HG03039 (cell line): ENCODE measurements around the gene R3HDM1.
"Not testable (repeated sequence)": the region's sequence is repeated elsewhere in the genome, so short reads cannot be mapped to it uniquely, and the experiment has no call there.

Experiments used
- ATAC-seq: cut with Tn5 transposase; IDR thresholded peaks from one replicate; pipeline ENCODE4 v1.9.1; 2021; ENCODE audit warnings: mild to moderate bottlenecking, moderate library complexity; ENCODE audit not compliant: unreplicated experiment

The R3HDM1 gene

DNA sequence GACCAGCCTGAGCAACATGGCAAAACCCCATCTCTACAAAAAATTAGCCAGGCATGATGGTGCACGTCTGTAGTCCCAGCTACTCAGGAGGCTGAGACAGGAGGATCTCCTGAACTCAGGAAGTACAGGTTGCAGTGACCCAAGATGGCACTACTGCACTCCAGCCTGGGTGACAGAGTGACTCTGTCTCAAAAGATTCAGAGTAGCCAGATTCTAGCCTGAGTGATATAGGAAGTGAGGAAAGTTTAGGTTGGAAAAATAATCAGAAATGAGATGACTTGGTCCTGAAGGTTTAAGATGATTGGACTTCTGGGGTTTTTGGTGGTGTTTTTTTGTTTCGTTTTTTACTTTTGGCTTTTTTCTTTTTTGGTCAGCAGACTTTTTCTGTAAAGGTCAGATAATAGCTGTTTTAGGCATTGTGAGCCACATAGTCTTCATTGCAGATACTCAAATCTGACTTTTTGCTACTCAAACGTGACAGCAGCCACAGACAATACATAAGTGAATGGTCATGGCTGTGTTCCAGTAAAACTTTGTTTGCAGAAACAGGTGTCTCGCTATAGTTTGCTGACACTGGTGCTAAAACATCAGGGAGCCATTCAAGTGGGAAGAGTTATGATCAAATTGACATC lies 106.3 kb downstream of the R3HDM1 start:
- ATAC-seq = peak; percentile 88

DNA sequence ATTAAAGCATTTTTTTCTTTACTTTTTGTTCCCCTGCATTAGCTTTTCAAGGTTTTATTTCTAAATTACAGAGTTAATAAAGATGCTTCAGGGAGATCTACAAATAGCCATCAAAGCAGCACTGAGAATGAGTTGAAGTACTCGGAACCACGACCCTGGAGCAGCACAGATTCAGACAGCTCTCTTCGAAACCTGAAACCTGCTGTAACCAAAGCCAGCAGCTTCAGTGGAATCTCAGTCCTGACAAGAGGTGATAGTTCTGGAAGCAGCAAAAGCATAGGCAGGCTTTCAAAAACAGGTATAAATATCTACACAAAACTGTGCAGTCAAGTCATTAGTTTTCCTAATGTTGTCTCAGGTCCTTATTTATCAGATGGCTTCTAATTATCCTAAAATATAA lies 107.5 kb downstream of the R3HDM1 start:
- no peak for ATAC-seq

DNA sequence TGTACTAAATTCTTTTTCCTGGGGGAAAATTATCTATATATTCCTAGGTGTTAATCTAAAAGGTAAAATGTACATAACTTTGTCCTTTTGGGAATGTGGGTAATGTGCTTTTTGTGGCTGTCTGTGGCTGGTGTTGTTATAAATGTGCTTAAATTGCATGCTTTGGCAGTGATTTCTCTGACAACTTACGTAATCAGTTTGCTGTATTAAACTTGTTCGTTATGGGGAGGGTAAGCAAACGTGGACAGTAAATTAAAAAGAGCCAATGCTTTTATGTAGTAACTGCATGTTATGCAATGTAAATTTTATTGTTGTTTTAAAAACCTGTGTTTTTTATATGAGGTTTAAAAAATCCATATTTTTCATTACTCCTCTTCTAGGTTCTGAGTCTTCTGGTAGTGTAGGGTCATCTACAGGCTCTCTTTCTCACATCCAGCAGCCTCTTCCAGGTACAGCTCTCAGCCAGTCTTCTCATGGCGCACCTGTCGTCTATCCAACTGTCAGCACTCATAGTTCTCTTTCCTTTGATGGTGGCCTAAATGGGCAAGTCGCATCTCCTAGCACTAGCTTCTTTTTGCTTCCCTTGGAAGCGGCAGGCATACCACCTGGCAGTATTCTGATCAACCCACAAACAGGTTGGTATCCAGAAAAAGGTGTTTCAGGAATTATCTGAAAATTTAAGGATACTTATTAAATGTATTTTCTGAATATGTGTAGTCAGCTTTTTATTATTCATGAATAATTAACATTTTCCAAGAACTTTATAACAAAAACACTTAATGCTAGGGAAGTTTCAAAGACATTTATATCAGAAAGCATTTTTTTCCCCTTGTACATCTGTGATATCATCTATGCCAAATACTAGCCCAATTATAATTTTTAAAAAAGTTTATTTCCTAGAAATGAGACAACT lies 110.1 kb downstream of the R3HDM1 start:
- no peak for ATAC-seq

DNA sequence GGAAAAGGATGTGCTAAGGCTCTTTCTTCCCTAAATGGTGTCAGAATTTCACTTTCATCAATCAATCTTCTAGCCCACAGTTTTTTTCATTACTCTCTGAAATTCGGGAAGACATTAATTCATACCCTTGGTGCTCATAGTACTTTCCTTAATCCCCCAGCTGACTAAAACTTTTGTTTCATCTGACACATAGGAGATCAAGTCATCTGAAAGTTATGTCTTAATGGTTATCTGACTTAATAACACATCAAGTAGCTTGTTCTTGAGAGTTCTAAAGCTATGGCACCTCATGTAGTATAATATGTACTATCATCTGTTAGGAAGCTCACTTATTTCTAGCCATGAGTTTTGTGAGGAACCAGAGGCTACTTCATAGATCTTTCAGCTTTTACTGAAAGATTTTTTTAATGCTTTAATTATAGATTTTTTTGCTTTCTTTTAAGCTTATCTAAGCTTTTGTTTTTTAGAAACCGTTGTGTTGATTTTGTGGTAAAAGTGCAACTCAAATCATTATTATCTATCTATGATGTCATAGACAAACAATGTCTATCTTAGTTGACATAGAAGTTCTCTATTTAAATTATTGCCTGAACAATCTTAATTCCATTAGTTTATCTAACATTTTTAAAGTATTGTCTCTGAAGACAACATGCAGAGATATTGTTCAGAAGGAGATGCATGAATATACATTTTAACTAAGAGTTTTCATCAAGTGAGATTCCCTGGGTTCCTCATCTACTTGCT lies 116.7 kb downstream of the R3HDM1 start:
- ATAC-seq = no peak

DNA sequence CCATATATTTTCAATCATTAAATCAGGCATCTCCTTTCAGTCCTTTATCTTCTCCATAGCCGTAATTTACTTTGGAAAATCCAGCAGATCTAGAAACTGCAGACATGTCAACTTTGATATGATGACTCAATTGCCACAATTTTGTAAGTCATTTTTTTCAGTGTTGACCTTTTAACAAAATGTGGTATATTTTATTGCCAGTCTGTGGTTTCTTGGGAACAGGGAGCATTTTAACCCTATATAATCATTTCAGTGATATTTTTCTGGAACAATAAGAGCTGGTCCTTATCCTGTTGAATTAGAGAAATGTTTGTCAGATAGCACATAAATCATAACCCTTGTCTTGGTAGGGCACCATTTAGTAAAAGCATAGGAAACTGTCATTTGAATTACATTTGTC lies 119.4 kb downstream of the R3HDM1 start:
- ATAC-seq = no peak

DNA sequence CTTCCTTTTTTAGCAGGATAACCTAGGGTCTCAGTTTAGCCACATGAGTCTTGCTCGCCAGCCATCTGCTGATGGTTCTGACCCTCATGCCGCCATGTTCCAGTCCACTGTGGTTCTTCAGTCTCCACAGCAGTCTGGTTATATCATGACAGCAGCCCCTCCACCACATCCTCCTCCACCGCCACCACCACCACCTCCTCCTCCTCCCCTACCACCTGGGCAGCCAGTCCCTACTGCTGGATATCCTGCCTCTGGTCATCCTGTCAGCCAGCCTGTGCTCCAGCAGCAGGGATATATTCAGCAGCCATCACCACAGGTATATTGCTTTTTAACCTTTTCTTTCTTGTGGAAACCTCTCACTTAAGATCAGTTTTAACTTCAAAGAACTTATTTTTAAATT lies 120.4 kb downstream of the R3HDM1 start:
- ATAC-seq = no peak

DNA sequence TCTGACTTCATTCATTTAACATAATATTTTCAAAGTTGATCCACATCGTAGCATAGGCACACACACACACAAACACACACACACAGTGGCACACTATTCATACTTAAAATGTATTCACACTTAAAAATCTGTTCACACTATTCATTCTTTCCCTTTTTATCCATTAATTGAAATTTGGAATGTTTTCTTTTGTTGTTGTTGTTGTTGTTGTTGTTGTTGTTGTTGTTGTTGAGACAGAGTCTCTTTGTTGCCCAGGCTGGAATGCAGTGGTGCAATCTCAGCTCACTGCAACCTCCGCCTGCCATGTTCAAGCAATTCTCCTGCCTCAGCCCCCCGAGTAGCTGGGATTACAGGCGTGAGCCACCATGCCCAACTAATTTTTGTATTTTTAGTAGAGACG lies 123.0 kb downstream of the R3HDM1 start:
- not testable (repeated sequence) for ATAC-seq

DNA sequence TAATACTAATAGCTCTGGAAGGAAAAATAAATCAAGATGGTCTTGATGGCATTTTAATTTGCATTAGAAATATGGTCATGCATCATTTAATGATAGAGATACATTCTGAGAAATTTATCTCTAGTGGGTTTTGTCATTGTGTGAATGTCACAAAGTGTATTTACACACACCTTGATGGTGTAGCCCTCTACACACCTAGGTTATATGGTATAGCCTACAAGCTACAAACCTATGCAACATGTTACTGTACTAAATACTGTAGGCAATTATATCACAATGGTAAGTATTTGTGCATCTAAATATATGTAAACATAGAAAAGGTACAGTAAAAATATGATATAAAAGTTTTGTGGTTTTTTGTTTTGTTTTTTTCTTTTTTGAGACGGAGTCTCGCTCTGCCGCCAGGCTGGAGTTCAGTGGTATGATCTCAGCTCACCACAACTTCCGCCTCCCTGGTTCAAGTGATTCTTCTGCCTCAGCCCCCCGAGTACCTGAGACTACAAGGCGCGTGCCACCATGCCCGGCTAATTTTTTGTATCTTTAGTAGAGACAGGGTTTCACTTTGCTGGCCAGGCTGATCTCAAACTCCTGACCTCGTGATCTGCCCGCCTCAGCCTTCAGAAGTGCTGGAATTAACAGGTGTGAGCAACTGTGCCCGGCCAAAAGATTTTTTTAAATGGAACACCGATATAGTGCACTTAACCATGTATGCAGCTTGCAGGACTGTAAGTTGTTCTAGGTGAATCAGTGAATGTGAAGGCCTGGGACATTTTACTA lies 126.7 kb downstream of the R3HDM1 start:
- peak; percentile 68 for ATAC-seq

DNA sequence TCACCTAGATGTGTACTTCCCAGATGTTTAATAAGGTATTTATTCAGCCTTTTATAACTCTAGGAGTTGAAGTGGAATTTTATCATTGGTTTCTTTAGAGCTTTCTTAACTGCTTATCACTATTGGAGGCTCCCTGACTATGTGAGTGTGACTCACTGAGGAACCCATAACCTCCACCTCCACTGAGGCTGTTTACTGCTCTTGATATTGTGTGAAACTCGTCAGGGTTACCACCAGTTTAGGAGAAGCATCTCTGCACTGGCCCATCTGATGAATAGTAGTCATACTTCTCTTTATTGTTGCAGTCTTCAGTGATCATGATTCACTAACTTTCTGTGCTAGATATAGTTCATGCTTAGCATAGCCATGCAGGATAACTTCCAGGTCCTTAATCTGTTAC lies 130.8 kb downstream of the R3HDM1 start:
- ATAC-seq = no peak

DNA sequence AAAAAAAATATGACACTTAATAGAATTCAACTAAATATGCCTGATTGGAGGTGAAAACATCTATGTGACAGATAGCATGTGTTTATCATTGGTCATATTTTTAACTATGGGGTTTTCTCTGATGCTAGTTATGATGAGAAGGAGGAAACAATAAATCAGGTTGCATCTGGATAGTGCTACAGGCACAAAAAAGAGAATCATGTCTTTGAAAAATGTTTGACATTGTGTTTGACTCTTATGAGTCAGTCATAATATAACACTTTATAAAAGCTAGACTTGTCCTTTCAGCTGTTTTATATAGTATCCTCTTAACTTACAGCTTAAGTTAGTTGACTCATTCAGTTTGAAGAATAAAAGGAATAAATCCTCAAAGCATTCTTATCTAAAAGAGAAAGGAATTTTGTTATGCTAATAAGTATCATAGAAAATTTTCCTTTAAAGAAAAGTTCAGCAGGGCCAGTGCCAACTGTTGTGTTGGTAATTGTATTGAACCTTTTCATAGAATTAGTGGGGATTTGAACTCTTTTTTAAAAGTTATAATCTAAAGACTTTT lies 131.9 kb downstream of the R3HDM1 start:
- ATAC-seq = no peak

DNA sequence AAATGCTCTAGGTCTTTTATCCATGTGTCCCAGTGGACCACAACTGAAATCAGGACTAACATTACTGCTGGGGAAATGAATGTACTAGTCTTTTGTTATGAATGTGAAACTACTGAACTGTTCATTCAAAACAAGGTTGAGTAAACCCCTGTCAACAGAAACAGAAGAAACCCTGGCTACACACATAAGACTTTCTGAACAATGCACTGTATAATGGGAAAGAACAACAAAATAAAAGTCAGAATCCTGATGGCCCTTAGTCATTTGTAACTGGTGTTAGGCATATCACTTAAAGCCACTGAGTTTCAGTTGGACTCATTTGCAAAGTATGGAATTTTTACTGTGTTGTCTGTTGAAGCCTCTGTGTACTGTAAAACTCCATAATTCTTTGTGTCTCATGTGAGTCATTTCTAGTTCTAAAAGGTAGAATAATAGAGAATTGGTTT lies 133.4 kb downstream of the R3HDM1 start:
- peak; percentile 90 for ATAC-seq

DNA sequence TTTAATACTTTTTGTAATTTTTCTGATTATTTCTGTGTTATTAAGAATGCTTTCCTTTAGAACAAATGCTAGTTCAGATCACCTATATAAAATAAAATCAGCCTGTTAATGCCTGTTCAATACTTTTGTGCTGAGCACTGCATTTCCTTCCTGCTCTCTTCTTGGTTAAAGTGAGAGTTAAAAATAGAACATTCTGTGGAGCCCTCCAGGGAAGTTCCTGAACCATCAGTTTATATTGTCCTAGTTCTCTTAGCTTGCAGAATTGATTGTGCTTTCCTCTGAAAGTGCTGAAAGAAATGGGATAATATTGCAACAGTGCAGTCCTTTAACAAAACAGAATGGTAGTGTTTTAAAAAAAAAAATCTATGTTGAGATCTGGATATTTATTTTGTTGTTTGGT lies 135.8 kb downstream of the R3HDM1 start:
- ATAC-seq = no peak

DNA sequence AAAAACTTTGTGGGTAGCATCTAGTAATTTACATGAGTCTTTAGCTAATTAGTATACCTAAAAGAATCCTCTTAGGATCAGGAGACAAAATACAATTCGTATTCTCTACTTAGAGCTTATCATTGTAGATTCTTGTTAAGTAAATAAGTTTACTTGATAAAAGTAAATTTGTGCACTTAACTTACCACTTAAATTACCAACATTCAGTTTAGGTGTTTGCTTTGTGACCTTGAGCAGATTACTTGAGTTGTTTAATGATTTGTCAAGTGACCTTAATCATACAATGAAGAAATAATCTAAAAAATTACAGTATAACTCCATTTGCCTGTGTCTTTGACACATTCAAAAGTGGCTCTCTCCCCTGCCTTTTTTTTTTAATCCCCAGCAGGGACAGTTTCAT lies 143.2 kb downstream of the R3HDM1 start:
- ATAC-seq = no peak

DNA sequence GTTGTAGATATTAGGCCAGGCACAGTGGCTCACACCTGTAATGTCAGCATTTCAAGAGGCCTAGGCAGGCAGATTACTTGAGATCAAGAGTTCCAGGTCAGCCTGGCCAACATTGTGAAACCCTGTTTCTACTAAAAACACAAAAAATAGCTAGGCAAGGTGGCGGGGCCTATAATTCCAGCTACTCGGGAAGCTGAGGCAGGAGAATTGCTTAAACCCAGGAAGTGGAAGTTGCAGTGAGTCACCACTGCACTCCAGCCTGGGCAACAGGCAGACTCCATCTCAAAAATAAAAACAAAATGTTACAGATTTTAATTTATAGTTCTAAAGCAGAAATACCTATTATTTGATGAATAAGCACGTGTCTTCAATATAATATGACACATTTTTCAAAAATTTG lies 144.7 kb downstream of the R3HDM1 start:
- ATAC-seq = no peak

DNA sequence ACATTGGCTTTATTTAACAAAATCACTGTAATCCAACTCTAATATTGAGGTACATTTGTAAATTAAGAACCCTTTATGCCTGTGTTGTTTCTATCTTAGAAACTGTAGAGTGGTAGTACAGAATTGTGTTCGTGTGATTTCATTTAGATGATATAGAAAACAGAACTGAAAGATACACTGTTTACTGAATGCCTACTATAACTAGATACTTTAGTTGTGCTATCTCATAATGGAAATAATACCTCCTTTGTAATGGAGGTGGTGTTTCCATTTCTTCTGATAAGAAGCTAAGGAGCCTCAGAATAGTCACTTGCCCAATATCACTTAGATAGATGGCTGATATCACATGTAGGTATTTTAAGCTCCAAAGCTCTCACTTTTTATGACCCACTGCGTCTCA lies 147.8 kb downstream of the R3HDM1 start:
- no peak for ATAC-seq

DNA sequence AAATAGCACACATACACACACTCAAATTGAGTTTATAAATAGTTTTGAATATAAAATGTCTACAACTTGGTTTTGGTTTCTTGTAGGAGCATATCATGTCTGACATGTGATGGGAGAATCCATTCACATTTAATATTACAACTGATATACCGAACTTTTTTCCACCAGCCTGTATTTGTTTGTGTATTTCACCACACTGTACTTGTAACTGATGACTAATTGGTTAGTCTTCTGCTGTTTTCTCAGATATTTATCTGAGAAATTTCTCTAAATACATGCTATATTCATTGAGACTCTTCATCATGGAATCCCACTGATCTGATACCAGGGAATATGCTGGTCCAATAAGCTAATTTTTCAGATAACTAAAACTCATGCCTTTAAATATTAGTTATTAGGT lies 154.1 kb downstream of the R3HDM1 start:
- no peak for ATAC-seq

DNA sequence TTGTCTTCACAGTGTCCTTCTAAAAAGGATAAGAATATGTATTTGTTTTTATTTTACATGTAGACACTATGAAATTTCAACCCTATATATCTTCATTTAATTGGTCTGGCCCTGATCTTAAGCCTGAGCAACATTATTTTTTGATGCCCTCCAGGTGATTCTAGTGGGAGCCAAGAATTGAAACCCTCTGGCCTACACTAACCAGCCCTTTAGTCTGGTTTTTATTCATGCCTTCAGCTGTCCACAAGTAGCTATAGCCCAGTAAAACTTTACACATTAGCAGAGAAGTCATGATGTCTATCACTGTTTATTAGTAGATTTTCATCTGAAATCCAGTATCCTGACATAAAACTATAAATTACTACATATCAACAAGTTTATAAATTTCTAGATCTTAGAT lies 157.7 kb downstream of the R3HDM1 start:
- no peak for ATAC-seq

DNA sequence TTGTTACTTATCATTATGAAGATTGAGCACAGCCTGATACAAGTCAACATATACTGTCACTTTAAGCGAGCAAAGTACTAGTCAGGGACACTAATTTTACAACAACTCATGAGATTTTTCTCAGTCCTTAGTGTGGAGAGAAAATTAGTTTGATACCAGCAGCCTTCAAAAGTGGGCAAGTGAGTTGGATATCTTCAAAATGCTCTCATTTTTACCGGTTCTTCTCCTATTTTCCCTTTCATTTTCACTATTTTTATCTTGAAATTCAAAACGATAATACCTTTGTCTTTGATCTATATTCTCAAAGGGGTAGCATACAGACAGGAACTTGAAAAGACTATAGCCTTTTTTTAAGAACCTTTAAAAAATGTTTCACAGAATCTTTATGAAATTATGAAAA lies 158.4 kb downstream of the R3HDM1 start:
- ATAC-seq = no peak

DNA sequence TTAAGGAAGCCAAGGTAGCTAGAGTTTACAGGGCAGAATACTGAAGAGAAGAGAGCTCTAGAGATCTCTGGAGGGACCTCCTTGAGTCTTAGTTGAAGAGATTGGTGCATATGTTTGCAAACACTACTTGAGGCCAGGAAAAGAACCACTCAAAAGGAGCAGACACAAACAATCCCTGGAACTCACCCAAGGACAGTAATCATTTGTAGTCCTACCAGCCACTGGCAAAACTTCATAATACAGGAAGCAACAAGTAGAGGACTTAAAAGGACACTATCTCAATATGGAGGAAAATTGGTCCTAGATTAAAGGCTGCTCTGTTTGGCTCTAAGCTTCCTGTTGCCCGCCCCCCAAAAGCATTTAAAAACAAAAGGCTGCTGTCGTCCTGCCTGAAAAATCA lies 163.4 kb downstream of the R3HDM1 start:
- no peak for ATAC-seq

DNA sequence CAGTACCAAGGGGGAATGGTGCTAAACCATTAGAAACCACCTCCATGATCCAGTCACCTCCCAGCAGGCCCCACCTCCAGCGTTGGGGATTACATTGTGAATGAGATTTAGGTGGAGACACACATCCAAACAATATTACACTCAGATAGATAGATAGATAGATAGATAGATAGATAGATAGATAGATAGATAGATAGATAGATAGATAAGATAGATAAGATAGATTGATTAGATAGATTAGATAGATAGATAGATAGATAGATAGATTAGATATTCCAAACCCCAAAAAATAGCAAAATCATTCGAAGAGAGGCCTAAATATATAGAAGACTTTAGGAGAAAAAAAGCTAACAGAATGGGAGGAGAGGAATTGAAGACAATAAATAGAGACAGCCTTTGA lies 167.6 kb downstream of the R3HDM1 start:
- no peak for ATAC-seq

DNA sequence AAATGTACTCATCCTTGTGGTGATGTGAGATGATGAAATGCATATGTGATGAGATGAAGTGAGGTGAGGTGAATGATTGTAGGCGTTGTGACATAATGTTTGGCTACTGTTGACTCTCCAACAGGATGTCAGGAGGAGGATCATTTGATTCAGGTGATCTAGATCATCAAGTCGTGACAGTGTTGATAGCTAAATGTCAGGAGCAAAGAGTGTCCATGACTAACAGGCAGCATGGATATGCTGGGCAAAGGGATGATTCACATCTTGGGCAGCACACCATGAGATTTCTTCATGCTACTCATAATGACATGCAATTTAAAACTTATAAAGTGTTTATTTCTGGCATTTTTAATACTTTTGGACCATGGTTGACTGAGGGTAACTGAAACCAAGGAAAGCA lies 170.2 kb downstream of the R3HDM1 start:
- ATAC-seq = no peak
